SK-N-DZ (cell line): ENCODE data around the gene OXA1L.
"Not testable (repeated sequence)": the region's sequence is repeated elsewhere in the genome, so short reads cannot be mapped to it uniquely, and the experiment has no call there.

Experiments
- DNase-seq: peaks from one replicate; pipeline ENCODE4 v3.0.0-alpha.2; 2015; ENCODE audit warnings: low spot score

OXA1L gene

GRCh38 chr14:22768947-22769346 is 2.5 kb downstream of the OXA1L start:
- DNase-seq = no peak

GRCh38 chr14:22769369-22769768 is 2.9 kb downstream of the OXA1L start:
- DNase-seq = no peak

GRCh38 chr14:22770481-22771187 is 4.1 kb downstream of the OXA1L start:
- no peak for DNase-seq

- DNase-seq = no peak
Observed at GRCh38 chr14:22772725-22773124, 6.2 kb downstream of the OXA1L start.

DNA sequence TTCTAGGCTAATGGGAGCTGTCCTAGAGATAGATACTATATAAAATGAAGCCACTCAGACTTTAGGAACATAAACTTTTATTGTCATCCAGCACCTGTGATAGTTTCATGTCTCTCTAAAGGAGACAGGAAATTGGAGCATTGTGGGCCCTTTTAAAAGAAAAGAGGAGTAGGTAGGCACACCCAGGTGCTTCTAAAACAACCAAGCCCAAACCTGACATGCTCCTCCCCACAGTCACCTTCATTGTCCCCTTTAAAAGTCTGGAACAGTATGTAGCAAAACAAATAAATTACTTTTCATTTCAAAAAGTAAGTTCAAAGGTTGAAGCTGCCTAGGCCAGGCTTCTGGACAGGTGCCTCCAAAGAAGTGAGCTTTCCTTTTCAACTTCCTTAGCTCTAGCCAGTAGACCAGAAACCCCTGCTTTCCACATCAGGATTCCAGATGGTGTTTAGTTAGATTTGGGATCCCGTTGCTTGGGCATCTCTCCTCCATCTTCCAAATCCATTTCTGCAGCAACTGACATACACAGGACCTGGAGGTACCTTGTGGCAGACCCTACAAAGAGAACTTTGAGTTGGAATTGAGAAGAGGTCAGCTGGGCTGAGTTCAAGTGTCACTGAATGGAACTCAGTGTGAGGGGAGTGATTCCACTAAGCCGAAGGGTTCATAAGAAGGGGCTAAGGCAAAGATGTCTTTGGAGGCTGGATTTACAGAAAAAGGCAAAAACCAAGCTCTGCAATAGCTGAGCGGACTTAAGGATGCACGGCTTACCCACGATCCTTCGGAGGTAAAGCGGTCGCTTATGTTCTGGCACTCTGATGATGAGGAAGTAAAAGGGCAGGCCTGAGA is 6.9 kb downstream of the OXA1L start:
- no peak for DNase-seq

- DNase-seq = no peak
Observed at GRCh38 chr14:22774011-22774706, 7.7 kb downstream of the OXA1L start.

GRCh38 chr14:22776215-22776614 is 9.7 kb downstream of the OXA1L start:
- no peak for DNase-seq

- not testable (repeated sequence) for DNase-seq
Observed at GRCh38 chr14:22776849-22777248, 10.4 kb downstream of the OXA1L start.

GRCh38 chr14:22778084-22778483 is 11.6 kb downstream of the OXA1L start:
- no peak for DNase-seq

- no peak for DNase-seq
Observed at GRCh38 chr14:22780105-22780679, 13.7 kb downstream of the OXA1L start.

- no peak for DNase-seq
Observed at GRCh38 chr14:22780941-22781300, 14.4 kb downstream of the OXA1L start.

GRCh38 chr14:22781301-22781991 is 15.0 kb downstream of the OXA1L start:
- no peak for DNase-seq

- no peak for DNase-seq
Observed at GRCh38 chr14:22786685-22787084, 20.2 kb downstream of the OXA1L start.

GRCh38 chr14:22791301-22791700 is 24.8 kb downstream of the OXA1L start:
- no peak for DNase-seq

GRCh38 chr14:22792158-22792557 is 25.7 kb downstream of the OXA1L start:
- DNase-seq = no peak

DNA sequence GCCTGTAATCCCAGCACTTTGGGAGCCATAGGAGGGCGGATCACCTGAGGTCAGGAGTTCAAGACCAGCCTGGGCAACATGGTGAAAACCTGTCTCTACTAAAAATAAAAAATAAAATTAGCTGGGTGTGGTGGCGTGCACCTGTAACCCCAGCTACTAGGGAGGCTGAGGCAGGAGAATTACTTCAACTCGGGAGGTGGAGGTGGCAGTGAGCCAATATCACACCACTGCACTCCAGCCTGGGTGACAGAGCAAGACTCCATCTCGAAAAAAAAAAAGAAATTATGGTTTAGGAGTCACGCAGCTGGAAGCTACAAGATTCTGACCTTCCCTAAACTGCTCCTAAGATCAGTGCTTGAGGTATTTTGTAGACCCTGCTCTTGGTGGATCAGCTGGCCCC is 27.1 kb downstream of the OXA1L start:
- not testable (repeated sequence) for DNase-seq

DNA sequence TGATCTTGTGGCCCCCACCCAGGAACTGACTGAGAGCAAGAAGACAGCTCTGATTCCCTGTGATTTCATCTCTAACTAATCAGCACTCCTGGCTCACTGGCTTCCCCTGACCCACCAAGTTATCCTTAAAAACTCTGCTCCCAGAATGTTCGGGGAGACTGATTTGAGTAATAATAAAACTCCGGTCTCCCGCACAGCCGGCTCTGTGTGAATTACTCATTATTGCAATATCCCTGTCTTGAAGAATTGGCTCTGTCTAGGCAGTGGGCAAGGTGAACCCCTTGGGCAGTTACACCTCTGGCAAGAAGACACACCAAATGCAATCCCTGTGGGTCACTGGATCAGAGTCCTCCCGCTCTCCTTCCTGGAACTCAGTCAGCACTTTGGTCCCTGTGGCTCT is 27.5 kb downstream of the OXA1L start:
- no peak for DNase-seq

- no peak for DNase-seq
Observed at GRCh38 chr14:22794551-22794951, 28.1 kb downstream of the OXA1L start.

DNA sequence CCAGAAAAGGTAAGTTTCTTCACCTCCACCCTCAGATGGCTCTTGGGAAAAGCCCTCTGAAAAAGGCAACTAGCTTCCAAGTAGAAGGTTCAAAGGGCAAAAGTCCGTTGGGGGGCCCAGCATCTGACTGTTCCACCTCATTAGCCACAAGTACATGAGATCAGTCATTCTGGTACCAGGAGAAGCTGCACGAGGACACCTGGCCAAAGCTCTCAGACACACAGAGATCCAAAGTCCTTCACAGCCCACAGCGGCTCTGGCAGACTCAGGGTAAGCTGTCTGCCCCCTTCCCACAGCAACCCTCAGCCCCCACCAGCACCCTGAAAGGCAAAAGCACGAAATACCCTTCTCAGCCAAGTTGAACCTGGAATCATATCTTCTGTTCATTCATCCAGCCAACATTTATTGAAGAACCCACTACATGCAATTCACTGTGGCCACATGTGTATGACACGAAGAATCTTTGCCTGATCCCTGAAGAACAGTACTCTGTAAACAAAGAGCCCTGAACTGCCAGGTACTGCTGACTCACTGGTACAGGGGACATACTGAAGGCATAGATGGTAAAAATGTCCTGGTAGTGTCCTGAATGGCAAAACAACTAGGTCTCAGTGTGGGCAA is 29.7 kb downstream of the OXA1L start:
- no peak for DNase-seq

DNA sequence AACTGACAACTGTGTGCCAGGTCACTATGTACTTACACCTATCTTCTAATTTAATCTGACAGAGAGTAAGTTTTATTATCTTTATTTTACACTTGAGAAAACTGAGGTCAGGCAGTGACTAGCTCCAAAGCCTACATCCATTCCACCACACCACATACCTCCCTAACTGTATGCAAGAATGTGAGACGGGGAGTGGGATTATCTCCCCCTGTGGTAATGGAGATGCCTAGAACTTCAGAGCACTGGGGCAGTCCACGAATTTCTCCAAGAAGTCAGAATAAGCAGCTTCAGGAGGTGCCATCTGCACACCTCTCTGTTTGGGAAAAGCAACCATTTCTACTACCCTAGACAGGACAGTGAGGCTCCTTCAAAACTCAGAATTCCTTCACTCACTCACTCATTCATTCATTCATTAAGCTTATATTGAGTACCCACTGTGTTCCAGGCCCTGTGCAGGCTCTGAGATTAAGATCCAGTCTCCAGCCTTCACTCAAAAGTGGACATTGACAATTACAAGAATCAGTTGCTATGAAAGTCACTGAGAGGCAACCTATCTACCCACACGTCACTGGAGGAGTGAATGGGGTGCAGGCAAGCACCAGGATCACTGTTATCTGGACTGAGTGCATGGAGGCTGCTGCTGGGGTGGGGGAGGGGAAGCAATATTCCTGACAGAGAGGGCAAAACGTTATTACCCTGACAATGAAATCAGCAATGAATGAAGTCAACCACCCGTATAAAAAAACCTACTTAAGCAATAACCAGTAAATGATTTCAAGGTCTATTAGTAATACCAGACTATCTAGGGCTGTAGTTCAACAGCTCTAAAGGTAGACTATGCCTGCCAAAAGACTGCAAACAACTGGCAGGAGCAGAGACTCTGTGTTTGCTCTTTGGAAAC is 30.8 kb downstream of the OXA1L start:
- DNase-seq = no peak
